Nephron progenitor cell (in vitro differentiated cells): Measurements from ENCODE around the gene CFAP251.
A peak's percentile ranks its signal among the peaks of the same experiment; 100 is the strongest.

ENCODE experiments used
- DNase-seq: peaks from one replicate; pipeline ENCODE4 v3.0.0; 2021
- H3K27ac Mint-ChIP-seq: 2 replicates; pipeline ENCODE4 v1.8.0; 2021; ENCODE audit warnings: mild to moderate bottlenecking, moderate library complexity, mixed read lengths
- H3K27me3 Mint-ChIP-seq: 2 replicates; pipeline ENCODE4 v1.8.0; 2021; ENCODE audit warnings: mild to moderate bottlenecking, low read depth, mixed read lengths; ENCODE audit not compliant: poor library complexity
- H3K36me3 Mint-ChIP-seq: 2 replicates; pipeline ENCODE4 v1.8.0; 2021; ENCODE audit warnings: low read depth, mixed read lengths
- H3K4me1 Mint-ChIP-seq: 2 replicates; pipeline ENCODE4 v1.8.0; 2021; ENCODE audit warnings: mixed read lengths
- H3K4me3 Mint-ChIP-seq: 2 replicates; pipeline ENCODE4 v1.8.0; 2021; ENCODE audit warnings: mild to moderate bottlenecking, moderate library complexity, mixed read lengths
- H3K9me3 Mint-ChIP-seq: 2 replicates; pipeline ENCODE4 v1.8.0; 2021; ENCODE audit warnings: mild to moderate bottlenecking, moderate library complexity, mixed read lengths
- CTCF ChIP-seq: fragments of 200-600 bp; sonication (generic); IDR thresholded peaks from 2 replicates; pipeline ENCODE4 v1.5.0; 2021; ENCODE audit warnings: antibody characterized with exemption

CFAP251 gene

GRCh38 chr12:121955258-121956237 lies 37.2 kb downstream of the CFAP251 start:
- peak; percentile 46 for TF ChIP-seq CTCF
- Mint-ChIP-seq H3K36me3 (peaks cover 5% of the 10 kb centered on the region), H3K27ac (no peak overlapping the region), H3K4me3 (no peak overlapping the region), H3K27me3 (peaks cover 2% of the 10 kb centered on the region), H3K9me3 (peaks cover 7% of the 10 kb centered on the region), H3K4me1 (peaks cover 10% of the 10 kb centered on the region)
- DNase-seq, result no peak

GRCh38 chr12:121957861-121958515 lies 39.6 kb downstream of the CFAP251 start:
- H3K27me3 Mint-ChIP-seq, result peaks cover 7% of the 10 kb centered on the region
- H3K4me3 Mint-ChIP-seq, result no peak overlapping the region
- DNase-seq, result no peak
- H3K9me3 Mint-ChIP-seq, result peaks cover 1% of the 10 kb centered on the region
- TF ChIP-seq CTCF, result no peak
- H3K36me3 Mint-ChIP-seq, result peaks cover 5% of the 10 kb centered on the region
- no peak overlapping the region for H3K27ac Mint-ChIP-seq
- H3K4me1 Mint-ChIP-seq, result peaks cover 18% of the 10 kb centered on the region

- Mint-ChIP-seq H3K4me1 (peaks cover 21% of the 10 kb centered on the region), H3K27me3 (peaks cover 7% of the 10 kb centered on the region), H3K4me3 (no peak overlapping the region), H3K36me3 (peaks cover 5% of the 10 kb centered on the region), H3K9me3 (no peaks in the 10 kb centered on the region), H3K27ac (peak overlapping the region; percentile 72)
- no peak for DNase-seq
- no peak for TF ChIP-seq CTCF
Observed at GRCh38 chr12:121958541-121959240, 40.3 kb downstream of the CFAP251 start.

GRCh38 chr12:121960541-121960940 lies 42.1 kb downstream of the CFAP251 start:
- Mint-ChIP-seq H3K9me3 (no peaks in the 10 kb centered on the region), H3K4me3 (no peak overlapping the region), H3K27ac (no peak overlapping the region), H3K27me3 (peaks cover 5% of the 10 kb centered on the region), H3K4me1 (peaks cover 26% of the 10 kb centered on the region), H3K36me3 (peaks cover 5% of the 10 kb centered on the region)
- no peak for TF ChIP-seq CTCF
- no peak for DNase-seq

- Mint-ChIP-seq H3K36me3 (peaks cover 5% of the 10 kb centered on the region), H3K27ac (no peak overlapping the region), H3K27me3 (peaks cover 5% of the 10 kb centered on the region), H3K4me3 (no peak overlapping the region), H3K4me1 (peaks cover 26% of the 10 kb centered on the region), H3K9me3 (no peaks in the 10 kb centered on the region)
- no peak for TF ChIP-seq CTCF
- DNase-seq, result no peak
Observed at GRCh38 chr12:121961195-121961879, 42.9 kb downstream of the CFAP251 start.
